ENCODE data around the gene MED31. TPM values are rescaled to one million over a fixed set of nuclear protein-coding genes. Genes with fewer than 3 reads are reported as not detected.

The MED31 gene
- total RNA-seq, 1 donor from 2014 or later: 12.7 TPM

DNA sequence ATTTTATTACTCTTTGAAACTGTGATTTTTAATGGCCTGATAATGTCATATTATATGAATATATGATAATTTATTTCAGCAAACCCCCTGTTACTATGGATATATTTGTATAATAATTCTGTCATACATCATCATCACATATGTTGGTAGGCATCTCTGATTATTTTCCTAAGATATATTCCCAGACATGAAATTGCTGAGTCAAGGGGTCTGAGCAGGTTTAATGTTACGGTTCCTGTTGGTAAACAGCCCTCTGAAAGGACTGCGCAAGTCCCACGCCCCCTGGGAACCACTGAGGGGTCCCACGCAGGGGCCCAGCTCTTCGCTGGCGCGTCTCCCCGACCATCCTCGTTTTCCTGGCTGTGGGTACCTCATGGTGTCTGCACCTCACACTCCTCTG, 37.5 kb upstream of the MED31 start:
- H3K9me3 Mint-ChIP-seq (ENCODE audit: unreplicated experiment): peaks cover 3% of the 10 kb centered on the region
- H3K4me1 Mint-ChIP-seq (ENCODE audit: low read depth, unreplicated experiment): no peaks in the 10 kb centered on the region
- peaks cover 11% of the 10 kb centered on the region for H3K27me3 Mint-ChIP-seq (ENCODE audit: unreplicated experiment)
- no peak for DNase-seq
- no peaks in the 10 kb centered on the region for H3K36me3 Mint-ChIP-seq (ENCODE audit: unreplicated experiment)
- H3K27ac Mint-ChIP-seq (ENCODE audit: unreplicated experiment): no peak overlapping the region
- TF ChIP-seq, protein P1, sequence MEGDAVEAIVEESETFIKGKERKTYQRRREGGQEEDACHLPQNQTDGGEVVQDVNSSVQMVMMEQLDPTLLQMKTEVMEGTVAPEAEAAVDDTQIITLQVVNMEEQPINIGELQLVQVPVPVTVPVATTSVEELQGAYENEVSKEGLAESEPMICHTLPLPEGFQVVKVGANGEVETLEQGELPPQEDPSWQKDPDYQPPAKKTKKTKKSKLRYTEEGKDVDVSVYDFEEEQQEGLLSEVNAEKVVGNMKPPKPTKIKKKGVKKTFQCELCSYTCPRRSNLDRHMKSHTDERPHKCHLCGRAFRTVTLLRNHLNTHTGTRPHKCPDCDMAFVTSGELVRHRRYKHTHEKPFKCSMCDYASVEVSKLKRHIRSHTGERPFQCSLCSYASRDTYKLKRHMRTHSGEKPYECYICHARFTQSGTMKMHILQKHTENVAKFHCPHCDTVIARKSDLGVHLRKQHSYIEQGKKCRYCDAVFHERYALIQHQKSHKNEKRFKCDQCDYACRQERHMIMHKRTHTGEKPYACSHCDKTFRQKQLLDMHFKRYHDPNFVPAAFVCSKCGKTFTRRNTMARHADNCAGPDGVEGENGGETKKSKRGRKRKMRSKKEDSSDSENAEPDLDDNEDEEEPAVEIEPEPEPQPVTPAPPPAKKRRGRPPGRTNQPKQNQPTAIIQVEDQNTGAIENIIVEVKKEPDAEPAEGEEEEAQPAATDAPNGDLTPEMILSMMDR (IDR thresholded peaks at IDR 0.05; ENCODE audit: partially characterized antibody, unreplicated experiment): no peak
- H3K4me3 Mint-ChIP-seq (ENCODE audit: unreplicated experiment): no peak overlapping the region

DNA sequence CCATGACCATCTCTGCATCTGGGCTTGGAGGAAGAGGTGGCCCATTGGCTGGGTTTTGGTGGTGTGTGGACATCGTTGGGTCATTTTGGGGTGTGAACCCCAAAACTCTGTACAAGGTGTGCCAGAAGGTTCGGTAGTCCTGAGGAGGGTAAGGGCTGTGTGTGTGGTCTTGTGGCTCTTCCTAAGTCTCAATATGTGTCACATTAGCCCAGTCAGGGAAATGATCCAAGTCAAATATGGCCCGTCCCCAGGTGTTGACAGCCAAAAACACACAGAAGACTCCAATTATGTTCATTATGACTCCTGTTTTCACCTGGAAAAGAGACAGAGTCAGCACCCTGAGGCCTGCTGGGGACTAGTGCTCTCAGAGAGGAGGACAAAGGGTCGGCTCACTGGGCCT, 34.6 kb upstream of the MED31 start:
- H3K27me3 Mint-ChIP-seq (ENCODE audit: unreplicated experiment): peaks cover 10% of the 10 kb centered on the region
- no peaks in the 10 kb centered on the region for H3K36me3 Mint-ChIP-seq (ENCODE audit: unreplicated experiment)
- no peak overlapping the region for H3K27ac Mint-ChIP-seq (ENCODE audit: unreplicated experiment)
- TF ChIP-seq, protein P1 (IDR thresholded peaks at IDR 0.05; ENCODE audit: partially characterized antibody, unreplicated experiment): no peak
- H3K4me1 Mint-ChIP-seq (ENCODE audit: low read depth, unreplicated experiment): no peaks in the 10 kb centered on the region
- no peak for DNase-seq
- H3K4me3 Mint-ChIP-seq (ENCODE audit: unreplicated experiment): no peak overlapping the region
- peaks cover 3% of the 10 kb centered on the region for H3K9me3 Mint-ChIP-seq (ENCODE audit: unreplicated experiment)

DNA sequence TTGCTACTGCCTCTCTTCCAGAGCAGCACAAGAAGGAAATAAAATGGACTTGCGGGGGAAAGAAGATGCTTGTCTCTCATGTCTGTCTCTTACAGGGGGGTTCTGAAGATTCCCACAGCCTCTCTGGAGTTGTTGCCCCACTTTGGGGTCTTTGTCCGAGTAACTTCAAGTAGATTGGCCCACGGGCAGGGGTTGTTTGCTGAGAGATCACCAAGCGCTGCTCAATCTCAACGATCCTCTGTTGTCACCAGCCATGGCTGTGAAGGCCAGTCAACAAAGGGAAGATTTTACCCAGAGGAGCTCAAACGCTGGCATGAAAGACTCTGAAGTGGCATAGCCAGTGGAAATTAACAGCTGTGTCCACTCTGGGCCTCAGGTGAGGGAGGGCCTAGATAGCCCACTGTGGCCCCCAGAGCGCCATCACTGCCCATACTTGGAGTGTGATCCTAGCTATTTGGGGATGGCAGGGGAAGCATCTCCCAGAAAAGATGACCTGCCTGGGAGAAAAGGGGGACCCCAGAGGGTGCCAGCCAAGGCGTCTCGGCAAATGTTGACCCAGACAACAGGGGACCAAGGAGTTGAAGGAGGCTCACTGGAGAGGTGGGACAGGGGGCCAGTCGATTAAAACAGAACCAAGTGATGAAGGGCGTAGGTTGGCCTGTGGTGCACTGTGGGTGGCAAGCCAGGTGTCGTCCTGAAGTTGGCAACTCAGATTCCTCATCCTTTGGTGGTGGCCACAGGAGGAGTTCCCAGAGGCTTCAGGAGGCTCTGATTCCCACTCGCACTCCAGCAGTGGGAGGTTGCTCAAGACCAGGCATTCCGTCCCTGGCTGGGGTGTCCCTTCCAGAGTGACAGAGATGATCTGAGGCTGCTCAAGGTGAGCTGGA, 33.7 kb upstream of the MED31 start:
- TF ChIP-seq, protein P1 (IDR thresholded peaks at IDR 0.05; ENCODE audit: partially characterized antibody, unreplicated experiment): no peak
- Mint-ChIP-seq H3K27me3 (ENCODE audit: unreplicated experiment) (peaks cover 8% of the 10 kb centered on the region), H3K4me3 (ENCODE audit: unreplicated experiment) (no peak overlapping the region), H3K9me3 (ENCODE audit: unreplicated experiment) (peaks cover 3% of the 10 kb centered on the region), H3K36me3 (ENCODE audit: unreplicated experiment) (no peaks in the 10 kb centered on the region), H3K27ac (ENCODE audit: unreplicated experiment) (no peak overlapping the region), H3K4me1 (ENCODE audit: low read depth, unreplicated experiment) (no peaks in the 10 kb centered on the region)
- DNase-seq: no peak

DNA sequence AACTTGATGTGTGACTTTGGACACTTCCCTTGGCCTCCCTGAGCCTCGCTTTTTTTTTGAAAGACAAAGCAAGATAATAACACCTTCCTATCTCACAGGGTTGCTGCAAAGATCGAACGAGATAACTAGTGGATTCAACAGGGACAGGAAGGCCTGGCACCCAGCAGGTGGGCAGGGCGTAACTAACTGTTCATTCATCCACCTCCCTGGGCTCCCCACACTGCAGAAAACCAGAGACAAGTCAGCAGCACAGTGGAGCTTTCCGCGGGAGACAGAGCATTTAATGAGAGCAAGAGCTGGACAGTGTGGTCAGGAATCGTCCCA, 33.0 kb upstream of the MED31 start:
- TF ChIP-seq, protein P1 (IDR thresholded peaks at IDR 0.05; ENCODE audit: partially characterized antibody, unreplicated experiment): no peak
- Mint-ChIP-seq H3K27me3 (ENCODE audit: unreplicated experiment) (peaks cover 6% of the 10 kb centered on the region), H3K4me3 (ENCODE audit: unreplicated experiment) (no peak overlapping the region), H3K4me1 (ENCODE audit: low read depth, unreplicated experiment) (no peaks in the 10 kb centered on the region), H3K9me3 (ENCODE audit: unreplicated experiment) (peaks cover 3% of the 10 kb centered on the region), H3K36me3 (ENCODE audit: unreplicated experiment) (no peaks in the 10 kb centered on the region), H3K27ac (ENCODE audit: unreplicated experiment) (no peak overlapping the region)
- no peak for DNase-seq

DNA sequence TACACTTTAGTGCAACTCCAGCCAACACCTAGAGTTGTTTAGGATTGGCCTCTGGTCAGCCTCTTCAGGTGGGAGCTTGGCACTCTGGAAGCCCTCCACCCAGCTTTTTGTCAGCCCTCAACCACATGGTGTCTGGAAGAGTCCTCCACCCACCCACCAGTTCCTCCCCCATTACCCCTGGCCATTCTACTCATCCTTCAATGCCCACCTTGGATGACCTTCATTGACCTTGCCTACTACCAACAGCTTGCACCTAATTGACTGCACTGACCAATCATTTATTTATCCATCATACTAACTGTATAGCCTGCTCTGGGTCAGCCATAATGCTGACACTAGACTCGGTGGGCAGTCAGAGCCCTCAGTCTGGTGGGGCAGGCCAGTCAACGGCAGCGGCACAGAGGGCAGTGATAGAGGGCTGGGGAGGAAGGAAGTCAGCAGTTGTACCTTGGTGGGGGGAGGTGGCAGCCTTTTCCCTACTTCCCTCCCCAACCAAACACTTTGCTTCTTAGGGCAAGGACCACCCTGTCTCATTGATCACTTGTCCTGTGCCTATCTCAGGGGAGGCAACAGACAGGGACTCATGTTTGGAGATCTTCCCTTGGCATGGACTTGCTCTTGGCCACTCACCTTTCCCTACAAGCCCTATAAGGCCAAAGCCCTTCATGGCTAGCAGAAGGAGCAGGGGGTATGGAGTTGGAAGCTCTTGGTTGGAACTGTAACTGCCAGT, 32.5 kb upstream of the MED31 start:
- H3K36me3 Mint-ChIP-seq (ENCODE audit: unreplicated experiment): no peaks in the 10 kb centered on the region
- no peak for DNase-seq
- H3K4me1 Mint-ChIP-seq (ENCODE audit: low read depth, unreplicated experiment): no peaks in the 10 kb centered on the region
- no peak overlapping the region for H3K4me3 Mint-ChIP-seq (ENCODE audit: unreplicated experiment)
- TF ChIP-seq, protein P1 (IDR thresholded peaks at IDR 0.05; ENCODE audit: partially characterized antibody, unreplicated experiment): no peak
- peaks cover 3% of the 10 kb centered on the region for H3K9me3 Mint-ChIP-seq (ENCODE audit: unreplicated experiment)
- H3K27me3 Mint-ChIP-seq (ENCODE audit: unreplicated experiment): peaks cover 6% of the 10 kb centered on the region
- no peak overlapping the region for H3K27ac Mint-ChIP-seq (ENCODE audit: unreplicated experiment)

All from glutamatergic neuron (in vitro differentiated cells).